Islet precursor cell (in vitro differentiated cells): ENCODE data around the gene IL36B.
"Not testable (repeated sequence)": the region's sequence is repeated elsewhere in the genome, so short reads cannot be mapped to it uniquely, and the experiment has no call there.

ENCODE experiments used
- DNase-seq: peaks from one replicate; pipeline ENCODE4 v3.0.0-alpha.2; 2018

IL36B gene

DNA sequence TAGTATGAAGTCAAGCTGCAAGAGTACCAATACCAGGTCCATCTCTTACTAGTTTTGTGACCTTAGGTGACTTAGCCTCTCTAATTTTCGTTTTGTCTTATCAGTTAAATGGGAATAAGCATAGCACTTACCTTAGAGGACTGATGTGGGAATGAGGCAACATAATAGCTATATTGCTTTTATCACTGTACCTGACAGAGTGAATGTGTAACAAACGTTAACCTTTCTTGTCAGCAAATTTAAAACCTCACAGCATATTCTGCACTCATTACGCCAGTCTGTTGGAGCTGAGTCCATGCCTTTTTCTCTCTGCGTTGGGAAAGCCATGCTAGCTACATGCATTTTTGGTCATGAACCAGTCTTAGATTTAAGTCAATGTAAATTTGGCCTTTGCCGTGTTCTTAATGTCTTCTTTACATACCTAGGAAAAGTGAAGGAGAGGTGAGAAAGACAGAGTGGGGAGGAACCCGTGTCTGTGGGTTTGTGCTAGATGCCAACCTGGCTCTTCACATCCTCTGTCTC is at the start of gene IL36B:
Gene IL36B, minus strand, starts transcription at position 472 of the 522 bp plus-strand sequence.
- DNase-seq, result no peak

DNA sequence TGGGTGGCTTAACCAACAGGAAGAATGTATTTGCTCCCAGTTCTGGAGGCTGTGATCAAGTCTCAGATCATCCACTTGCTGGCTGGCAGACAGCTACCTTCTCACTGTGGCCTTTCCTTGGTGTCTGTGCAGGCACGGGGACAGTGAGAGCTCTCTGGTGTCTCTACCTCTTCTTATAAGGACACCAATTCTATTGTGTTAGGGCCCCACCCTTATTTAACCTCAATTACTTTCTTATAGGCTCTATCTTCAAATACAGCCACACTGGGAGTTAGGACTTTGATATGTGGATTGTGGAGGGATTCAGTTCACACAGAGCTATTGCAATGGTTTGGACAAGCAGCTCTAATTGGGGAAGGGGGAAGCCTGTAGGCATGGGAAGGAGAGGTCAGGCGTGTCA is 49.5 kb upstream of the IL36B start:
- no peak for DNase-seq

DNA sequence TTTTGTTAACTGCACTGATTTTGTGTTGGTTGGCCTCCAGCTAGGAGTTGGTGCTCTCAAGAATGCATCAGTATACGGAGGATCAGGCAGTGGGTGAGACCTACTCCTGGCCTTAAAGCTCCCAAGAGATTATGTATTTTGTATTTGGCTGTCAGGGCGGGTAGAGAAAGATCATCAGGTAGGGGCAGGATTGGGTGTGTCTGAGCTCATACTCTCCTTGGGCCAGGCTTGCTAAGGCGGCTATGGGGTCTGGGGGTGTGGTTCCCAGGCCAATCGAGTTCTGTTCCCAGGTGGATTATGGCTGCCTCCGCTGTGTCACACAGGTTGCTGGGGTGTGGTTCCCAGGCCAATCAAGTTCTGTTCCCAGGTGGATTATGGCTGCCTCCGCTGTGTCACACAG is 45.9 kb upstream of the IL36B start:
- DNase-seq, result no peak

DNA sequence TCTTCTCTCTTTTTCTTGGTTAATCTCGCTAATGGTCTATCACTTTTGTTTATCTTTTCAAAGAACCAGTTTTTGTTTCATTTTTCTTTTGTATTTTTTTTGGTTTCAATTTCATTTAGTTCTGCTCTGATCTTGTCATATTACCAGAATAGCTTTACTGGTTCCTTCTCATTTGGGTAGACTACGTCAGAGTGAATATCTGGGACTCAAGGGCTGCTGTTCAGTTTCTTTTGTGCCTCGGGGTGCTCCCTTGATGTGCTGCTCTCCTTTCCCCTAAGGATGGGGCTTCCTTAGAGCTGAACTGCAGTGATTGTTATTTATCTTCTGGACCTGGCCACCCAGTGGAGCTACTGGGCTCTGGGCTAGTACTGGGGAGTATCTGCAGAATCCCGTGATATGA is 45.4 kb upstream of the IL36B start:
- DNase-seq, result no peak

DNA sequence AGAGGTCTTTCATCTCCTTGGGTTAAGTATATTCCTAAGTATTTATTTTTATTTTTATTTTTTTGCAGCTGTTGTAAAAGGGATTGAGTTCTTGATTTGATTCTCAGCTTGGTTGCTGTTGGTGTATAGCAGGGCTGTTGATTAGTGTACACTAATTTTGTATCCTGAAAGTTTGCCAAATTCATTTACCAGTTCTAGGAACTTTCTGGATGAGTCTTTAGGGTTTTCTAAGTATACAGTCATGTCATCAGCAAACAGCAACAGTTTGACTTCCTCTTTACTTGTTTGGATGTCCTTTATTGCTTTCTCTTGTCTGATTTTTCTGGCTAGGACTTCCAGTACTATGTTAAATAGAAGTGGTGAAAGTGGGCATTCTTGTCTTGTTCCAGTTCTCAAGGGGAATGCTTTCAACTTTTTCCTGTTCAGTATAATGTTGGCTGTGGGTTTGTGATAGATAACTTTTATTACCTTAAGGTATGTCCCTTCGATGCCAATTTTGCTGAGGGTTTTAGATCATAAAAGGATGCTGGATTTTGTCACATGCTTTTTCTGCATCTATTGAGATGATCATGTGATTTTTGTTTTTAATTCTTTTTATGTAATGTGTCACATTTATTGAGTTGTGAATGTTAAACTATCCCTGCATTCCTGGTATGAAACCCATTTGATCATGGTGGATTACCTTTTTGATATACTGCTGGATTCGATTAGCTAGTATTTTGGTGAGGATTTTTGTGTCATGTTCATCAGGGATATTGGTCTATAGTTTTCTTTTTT is 44.4 kb upstream of the IL36B start:
- DNase-seq, result not testable (repeated sequence)

DNA sequence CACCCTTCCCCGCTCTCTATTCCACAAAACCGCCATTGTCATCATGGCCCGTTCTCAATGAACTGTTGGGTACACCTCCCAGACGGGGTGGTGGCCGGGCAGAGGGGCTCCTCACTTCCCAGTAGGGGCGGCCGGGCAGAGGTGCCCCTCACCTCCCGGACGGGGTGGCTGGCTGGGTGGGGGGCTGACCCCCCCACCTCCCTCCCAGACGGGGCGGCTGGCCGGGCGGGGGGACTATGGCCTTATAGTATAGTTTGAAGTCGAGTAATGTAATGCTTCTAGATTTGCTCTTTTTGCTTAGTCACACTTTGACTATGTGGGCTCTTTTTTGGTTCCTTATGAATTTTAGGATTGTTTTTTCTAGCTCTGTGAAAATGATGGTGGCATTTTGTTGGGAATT is 43.6 kb upstream of the IL36B start:
- DNase-seq, result not testable (repeated sequence)

DNA sequence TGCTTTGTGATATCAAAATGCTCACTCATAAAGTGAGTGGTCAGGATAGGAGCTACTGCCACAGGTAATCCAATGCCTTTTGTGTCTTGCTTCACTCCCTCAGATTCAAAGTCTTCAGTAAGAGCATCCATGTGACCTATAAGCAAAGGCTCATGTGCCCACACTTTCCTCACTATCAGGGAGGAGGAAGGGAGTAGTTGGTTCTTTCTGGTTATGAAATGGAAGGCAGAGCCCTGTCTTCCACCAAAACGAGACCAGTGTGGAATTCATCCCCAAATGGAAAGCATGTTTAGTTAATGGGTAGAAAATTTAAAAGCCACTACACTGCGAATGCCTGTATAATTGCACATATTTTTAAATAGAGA is 40.9 kb upstream of the IL36B start:
- no peak for DNase-seq

DNA sequence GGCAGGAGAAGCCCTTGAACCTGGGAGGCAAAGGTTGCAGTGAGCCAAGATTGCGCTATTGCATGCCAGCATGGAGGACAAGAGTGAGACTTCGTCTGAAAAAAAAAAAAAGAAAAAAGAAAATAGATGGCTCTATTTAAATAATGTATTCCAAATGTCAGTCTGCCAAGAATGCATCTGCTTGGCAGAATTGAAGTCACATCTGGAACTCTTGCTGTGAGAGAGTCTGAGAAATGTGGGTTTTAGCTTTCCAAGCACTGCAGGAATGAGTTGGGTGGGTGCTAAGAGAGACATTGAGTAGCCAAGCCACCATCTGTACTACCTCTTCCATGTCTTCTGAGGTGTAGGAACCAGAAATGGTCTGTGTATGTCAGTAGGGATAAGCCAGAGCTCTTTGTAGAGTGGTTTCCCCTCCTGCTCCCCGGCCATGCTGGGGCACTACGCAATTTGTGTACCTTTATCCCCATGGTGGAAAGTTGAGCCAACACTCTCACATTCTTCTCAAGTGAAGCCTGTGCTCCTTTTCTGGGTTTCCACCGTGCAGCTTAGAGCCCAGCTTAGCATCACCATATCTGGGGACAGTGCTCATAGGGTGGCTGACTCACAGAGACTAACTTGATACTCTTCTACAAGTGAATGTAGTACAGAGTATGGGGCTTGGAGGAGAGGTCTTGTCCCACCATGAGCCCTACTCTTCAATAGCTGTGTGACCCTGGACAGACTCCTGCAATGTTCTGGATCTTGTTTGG is 40.4 kb upstream of the IL36B start:
- DNase-seq, result no peak

DNA sequence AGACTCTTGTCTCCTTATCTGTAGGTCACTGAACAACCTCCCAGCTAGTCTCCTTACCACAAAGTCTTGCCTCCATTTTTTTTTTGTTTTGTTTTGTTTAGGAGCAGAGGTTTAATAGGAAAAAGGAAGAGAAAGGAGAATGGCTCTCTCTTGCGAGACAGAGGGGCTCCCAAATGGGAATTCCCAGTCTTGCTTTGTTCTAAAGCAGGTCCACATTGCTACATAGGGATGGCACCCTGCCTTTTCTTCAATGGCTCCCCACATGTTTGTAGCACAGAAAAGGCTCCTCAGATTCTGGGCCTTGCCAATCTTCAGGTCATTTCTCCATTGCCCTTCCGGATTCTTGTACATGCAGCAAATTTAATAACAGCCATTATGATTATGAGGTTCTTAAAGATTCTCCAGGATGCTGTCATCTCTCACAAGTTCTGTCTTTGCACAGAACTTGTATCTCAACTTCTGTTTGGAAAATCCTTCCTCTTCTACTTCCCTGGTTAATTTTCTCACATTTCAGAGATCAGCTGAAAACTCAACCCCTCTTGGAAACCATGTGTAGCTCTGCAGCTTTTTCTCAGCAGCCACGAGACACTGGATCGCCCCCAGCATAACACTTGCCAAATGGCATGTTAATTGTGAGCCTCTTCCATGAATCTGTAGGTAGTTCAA is 38.7 kb upstream of the IL36B start:
- DNase-seq, result no peak

DNA sequence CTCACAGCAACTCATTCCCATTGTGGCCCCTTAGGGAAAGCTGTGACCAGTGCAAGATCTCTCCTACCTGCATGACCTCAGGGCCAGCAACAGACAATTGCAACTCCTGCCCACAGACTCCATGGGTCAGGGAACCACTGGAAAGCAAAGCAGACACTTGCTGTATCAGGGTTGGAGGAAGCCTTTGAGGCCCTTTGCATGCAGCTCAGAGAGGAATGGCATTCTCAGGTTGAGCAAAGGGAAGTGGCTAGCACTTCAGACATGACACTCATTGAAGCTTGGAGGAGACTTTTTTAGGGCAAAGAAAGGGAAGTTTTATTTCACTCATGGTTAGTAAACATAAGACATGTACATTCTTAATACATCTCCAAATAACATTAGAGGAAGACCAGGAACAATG is 37.2 kb upstream of the IL36B start:
- no peak for DNase-seq

DNA sequence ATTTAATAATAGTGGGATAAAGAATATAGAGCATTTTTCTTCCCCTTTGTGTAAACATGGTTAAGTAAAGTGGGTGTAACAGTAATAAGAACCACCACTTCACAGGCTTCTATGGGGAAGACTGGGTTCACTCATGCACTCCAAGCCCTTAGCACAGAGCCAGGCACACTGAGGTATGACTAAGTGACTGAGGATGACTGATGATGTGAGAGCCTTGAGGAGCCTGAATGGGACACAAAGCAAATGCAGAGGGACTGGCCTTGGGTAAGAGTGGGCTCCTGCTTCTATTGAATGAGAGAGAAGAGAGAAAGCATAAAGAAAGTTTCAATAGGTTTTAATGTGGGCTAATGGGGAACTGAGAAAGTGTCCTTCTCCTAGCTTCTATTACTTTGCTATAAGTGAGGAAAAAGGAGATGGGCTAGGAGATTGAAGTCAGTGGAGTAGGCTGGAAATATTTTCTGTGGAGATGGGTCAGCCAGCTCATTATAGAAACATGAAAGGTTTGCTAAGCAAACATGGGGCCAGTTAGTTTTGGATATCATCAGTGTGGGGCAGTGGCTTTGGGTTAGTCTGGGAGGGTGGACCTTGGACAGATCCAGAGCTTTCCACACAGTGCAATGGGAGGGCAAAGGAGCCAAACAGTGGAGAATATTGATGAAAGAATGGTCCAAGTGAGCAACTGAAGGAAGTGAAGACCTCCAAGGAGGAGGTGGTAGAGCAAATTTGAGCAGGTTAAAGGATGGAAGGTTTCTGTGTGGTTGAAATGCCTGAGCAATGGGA is 35.7 kb upstream of the IL36B start:
- DNase-seq, result peak; percentile 21

DNA sequence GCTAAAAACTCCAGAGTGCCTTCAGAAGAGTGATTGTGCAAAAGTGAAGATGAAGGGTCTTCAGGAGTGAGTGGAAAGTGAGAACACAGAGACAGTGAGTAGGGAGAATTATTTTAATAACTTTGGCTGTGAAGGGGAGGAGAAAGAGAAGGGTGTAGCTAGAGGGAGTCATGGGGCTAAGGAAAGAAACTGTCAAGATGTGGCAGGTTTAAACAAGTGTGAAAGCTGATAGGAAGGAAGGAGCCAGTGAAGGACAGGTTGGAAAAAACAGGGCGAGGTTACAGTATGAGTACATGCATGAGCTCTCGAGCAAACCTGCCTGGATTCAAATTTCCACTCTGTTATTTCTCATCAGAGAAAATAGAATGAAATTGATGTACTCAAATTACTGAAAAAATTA is 32.9 kb upstream of the IL36B start:
- peak; percentile 4 for DNase-seq

DNA sequence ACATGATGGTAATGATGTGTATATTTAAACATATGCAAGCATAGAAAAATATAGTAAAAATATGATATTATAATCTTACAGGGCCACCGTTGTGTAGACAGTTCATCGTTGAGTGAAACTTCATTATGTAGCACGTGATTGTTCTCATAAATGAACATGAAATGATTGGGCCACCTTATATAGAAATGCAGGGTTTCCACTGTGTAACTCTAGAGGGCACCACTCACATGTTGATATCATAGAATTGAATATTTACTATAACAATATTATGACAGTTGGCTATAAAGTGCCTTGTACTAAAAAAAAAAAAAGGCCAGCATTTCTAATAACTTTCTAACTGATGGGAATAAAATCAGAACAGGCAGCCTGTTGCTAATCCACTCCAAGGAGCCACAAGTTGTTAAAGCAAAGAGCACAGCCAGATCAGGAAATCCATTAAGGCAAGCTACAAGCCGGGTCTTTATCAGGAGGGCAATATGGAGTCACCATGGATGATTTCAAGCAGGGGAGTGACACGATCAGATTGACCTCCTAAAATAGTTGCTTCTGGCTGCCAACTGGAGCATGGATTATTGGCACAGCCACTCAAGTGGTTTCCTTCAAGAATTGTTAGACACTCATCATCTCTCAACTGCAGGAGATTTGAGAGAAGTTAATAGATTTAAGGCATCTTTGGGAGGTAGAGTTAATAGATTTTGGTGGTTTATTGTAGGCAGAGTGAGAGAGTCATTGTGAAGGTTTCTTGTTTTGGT is 31.8 kb upstream of the IL36B start:
- peak; percentile 13 for DNase-seq

DNA sequence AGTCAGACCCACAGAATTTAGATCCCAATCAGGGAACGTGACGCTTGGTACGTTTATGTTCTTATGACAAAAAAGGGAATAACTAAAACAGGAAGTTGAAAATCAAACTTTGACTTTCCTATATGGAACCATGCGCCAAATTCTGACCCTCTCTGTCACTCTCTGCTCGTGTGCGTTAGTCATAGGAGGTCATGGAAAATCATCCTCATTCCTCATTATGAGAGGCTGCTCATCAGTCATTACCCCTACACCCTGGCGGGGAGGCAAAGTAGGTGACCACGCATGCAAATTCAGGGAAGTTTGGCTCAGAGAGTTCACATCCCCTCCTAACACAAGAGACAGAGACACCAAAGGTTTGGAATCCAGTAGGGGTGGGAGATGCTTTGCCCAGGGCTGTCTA is 30.6 kb upstream of the IL36B start:
- peak; percentile 27 for DNase-seq

DNA sequence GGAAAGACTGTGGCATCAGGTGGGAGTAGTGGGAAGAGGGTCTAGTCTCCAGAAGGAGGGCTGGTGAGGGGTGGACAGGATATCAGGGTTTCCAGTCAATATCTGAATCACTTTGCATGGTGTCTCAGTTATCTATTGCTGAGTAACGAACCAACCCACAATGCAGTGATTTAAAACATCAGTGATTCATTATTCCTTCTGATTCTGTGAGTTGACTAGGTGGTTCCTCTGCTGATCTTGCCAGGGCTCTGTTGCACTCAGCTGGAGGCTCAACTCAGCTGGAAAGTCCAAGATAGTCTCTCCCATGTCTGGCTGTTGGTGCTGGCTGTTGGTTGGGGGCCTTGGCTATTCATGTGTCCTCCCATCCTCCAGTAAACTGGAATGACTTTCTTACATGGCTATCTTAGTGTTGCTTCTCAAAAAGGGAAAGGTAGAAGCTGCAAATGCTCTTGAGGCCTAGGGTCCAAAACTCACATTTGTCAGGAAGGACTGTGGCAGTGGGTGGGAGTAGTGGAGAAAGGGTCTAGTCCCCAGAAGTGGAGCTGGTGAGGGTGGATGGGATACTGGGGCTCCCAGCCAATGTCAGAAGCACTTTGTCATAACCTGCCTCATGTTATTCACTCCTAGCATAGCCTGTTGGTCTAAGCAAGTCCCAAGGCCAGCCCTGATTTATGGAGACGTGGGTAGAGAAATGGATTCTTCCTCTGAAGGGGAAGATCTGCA is 29.0 kb upstream of the IL36B start:
- DNase-seq, result peak; percentile 13

DNA sequence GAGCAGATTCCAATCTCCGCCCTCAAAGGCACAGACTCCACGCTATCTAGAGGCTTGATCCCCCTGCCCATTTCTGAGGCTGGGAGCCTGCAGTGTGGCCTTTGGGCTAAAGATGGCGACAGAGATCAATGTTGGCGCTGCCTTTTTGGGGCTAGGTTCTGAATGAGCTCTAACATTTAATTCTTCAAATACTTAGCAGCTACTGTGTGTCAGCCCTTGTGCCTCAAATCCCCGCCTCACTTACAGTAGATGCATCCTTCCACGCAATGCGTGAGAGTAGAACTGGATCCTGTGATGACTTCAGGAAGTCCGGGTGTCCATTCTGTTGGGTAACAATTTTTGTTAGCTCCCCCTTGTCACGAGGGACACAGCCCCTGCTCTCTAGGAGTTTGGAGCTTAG is 27.5 kb upstream of the IL36B start:
- peak; percentile 76 for DNase-seq

DNA sequence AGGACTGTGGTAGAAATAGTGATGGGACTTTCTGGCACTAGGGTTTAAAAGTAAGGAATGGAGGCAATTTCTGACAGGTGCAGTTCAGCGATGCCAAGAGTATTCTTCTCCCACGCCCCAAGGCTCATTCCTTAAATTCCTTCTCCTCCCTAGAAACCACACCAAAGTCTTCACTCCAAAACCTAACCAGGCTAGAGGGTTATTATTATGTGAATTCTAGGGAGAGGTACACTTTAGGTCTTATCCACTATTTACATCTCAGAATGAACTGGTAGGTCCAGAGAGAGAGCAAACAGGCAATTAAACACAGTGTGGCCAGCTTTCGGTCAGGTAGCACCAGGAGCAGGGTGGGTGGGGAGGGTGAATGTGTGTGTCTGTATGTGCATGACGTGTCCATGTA is 26.5 kb upstream of the IL36B start:
- DNase-seq, result peak; percentile 38

DNA sequence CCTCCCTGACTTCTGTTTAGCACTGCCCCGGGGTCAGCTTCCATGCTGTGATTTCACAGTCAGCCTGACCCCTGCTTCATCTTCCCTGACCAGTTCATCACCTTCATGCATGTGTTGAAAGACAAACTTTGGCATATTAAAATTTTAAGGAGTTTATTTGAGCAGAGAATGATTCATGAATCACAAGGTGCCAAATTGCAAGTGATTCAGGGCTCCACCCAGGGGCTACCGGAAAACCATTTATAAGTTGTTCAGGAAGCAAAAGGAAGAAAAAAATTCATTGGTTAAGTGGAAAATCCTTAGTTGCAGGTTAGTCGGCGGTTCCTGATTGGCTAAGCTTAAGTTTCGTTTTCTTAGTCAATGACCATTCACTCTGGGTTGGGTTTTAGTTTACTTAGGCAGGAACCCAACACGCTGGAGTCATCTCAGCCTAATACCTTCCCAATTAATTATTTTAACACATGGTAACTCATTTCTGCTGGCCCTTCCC is 25.7 kb upstream of the IL36B start:
- DNase-seq, result peak; percentile 43

DNA sequence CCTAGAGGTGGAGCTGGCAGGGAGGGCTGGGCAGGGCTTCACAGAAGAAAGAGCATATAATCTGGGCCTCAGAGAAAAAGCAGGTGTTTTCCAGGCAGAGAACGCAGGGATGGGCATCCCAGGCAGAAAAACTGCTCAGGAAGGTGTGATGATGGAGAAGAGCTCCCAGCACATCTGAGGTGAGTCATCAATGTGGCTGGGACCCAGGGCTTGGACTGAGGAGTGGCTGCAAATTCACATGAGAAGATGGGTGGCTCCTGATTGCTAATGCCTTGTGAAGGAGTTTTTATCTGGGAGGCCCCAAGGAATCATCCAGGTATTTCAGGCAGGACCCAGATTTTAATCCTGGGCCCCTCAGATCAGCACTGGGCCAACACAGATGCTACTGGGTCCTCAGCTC is 25.3 kb upstream of the IL36B start:
- peak; percentile 46 for DNase-seq

DNA sequence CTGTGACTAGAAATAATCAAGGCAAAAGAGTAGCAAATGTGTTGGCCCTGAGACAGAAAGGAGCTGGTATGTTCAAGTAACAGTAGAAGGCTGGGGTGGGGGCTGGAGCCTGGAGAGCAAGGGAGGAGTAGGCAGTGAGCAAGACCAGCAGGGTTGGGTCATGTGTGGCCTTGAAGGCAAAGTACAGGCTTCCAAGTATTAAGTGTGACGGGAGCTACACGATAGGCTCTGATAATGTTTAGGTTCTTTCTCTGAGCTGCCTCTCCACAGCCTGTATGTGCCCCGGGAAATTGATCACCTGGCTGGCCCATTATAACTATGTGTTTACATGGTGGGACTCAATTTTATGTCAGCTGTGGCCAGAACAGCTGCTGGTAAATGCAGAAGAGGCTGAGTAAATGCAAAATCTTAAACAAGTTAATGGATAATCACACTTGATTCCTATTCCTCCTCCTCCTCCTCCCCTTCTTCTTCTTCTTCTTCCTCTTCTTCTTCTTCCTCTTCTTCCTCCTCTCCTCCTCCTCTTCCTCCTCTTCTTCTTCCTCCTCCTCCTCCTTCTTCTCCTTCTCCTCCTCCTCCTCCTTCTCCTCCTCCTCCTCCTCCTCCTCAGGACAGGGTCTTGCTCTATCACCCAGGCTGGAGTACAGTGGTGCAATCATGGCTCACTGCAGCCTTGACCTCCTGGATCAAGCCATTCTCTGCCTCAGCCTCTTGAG is 24.4 kb upstream of the IL36B start:
- DNase-seq, result no peak

DNA sequence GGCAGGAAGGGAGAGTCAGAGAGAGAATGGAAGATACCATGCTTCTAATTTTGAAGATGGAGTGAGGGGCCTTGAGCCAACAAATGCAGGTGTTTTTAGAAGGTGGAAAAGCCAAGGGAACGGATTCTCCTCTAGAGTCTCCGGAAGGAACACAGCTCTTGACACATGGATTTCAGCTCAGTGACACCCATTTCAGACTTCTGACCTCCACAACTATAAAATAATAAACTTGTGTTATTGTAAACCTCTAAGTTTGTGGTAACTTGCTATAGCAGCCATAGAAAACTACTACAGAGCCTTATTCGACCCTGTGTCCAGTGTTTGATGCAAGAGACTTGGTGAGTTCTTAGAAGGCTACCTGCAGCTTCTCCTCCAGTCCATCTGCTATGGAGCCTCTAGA is 22.9 kb upstream of the IL36B start:
- no peak for DNase-seq
